OCI-LY7 (cell line): ENCODE measurements around the gene PLEKHG7. TPM values are rescaled to one million over a fixed set of nuclear protein-coding genes. Genes with fewer than 3 reads are reported as not detected.

ENCODE experiments used
- BruUV-seq: library from RNA; stranded (reverse); fragments of 400-500 nt; replicated peaks from 2 replicates; lab custom pipeline; 2021; lab: Mats Ljungman, UMichigan
- CTCF ChIA-PET: fragments of 300-600 bp; sonication (Branson Sonifier 250); formaldehyde crosslinking; loops from one replicate; lab custom pipeline; 2022; ENCODE audit warnings: antibody characterized with exemption; ENCODE audit not compliant: unreplicated experiment; lab: Charles Lee
- POLR2A ChIA-PET: fragments of 300-600 bp; sonication (Branson Sonifier 250); formaldehyde crosslinking; loops from one replicate; lab custom pipeline; 2022; ENCODE audit warnings: antibody characterized with exemption; lab: Charles Lee
- DNase-seq: peaks from one replicate; pipeline ENCODE4 v3.0.0-alpha.2; 2015; ENCODE audit warnings: low spot score
- H2AFZ ChIP-seq: fragments of 200-600 bp; sonication (generic), shearing (Covaris generic); 2 replicates; pipeline ENCODE4 v1.6.1; 2014; ENCODE audit warnings: mild to moderate bottlenecking, antibody characterized with exemption, low read length, moderate library complexity
- H3K27ac ChIP-seq: fragments of 200-600 bp; sonication (generic); 2 replicates; pipeline ENCODE4 v1.5.1; 2014; ENCODE audit warnings: mixed run types, low read depth, mild to moderate bottlenecking, moderate library complexity, low read length, inconsistent platforms; ENCODE audit not compliant: poor library complexity, severe bottlenecking
- H3K36me3 ChIP-seq: fragments of 200-600 bp; sonication (generic); 2 replicates; pipeline ENCODE4 v1.6.1; 2014; ENCODE audit warnings: mild to moderate bottlenecking, antibody characterized with exemption, low read length, moderate library complexity, mixed read lengths; ENCODE audit not compliant: insufficient read depth
- H3K4me1 ChIP-seq: fragments of 200-600 bp; sonication (generic); 2 replicates; pipeline ENCODE4 v1.5.1; 2014; ENCODE audit warnings: mild to moderate bottlenecking, low read length; ENCODE audit not compliant: insufficient read depth, poor library complexity, severe bottlenecking
- H3K4me2 ChIP-seq: fragments of 200-600 bp; sonication (generic); 2 replicates; pipeline ENCODE4 v1.6.1; 2014; ENCODE audit warnings: mild to moderate bottlenecking, low read length
- H3K4me3 ChIP-seq: fragments of 200-600 bp; sonication (generic); 2 replicates; pipeline ENCODE4 v1.5.1; 2014; ENCODE audit warnings: mild to moderate bottlenecking, low read depth, low read length; ENCODE audit not compliant: poor library complexity, severe bottlenecking
- H3K79me2 ChIP-seq: fragments of 200-600 bp; sonication (generic); 2 replicates; pipeline ENCODE4 v1.6.1; 2016; ENCODE audit warnings: low read depth, mild to moderate bottlenecking, low read length, moderate library complexity, mixed read lengths; ENCODE audit not compliant: insufficient read depth
- H3K9me2 ChIP-seq: fragments of 200-600 bp; sonication (generic); 2 replicates; pipeline ENCODE4 v1.6.1; 2016; ENCODE audit warnings: mild to moderate bottlenecking, low read length, mixed read lengths; ENCODE audit not compliant: insufficient read depth
- H3K9me3 ChIP-seq: fragments of 200-600 bp; sonication (generic); 2 replicates; pipeline ENCODE4 v1.6.1; 2014; ENCODE audit warnings: mild to moderate bottlenecking, mixed run types, low read length, mixed read lengths
- H4K20me1 ChIP-seq: fragments of 200-600 bp; sonication (generic); 2 replicates; pipeline ENCODE4 v1.6.1; 2014; ENCODE audit warnings: mild to moderate bottlenecking, antibody characterized with exemption, low read length, moderate library complexity, mixed read lengths; ENCODE audit not compliant: insufficient read depth
- CTCF ChIP-seq: fragments of 200-600 bp; sonication (generic); conservative IDR thresholded peaks from 2 replicates; pipeline ENCODE4 v1.5.1; 2014; ENCODE audit warnings: mild to moderate bottlenecking, antibody characterized with exemption, low read length, moderate library complexity, mixed read lengths
- EZH2phosphoT487 ChIP-seq: fragments of 200-600 bp; sonication (generic); IDR thresholded peaks from 2 replicates; pipeline ENCODE4 v1.6.1; 2018; ENCODE audit warnings: low read depth, borderline replicate concordance, mild to moderate bottlenecking, mixed run types, antibody characterized with exemption, low read length, moderate library complexity, mixed read lengths
- intact Hi-C: fragments of 100-400 bp; cut with micrococcal nuclease; formaldehyde crosslinking; loops from one replicate; pipeline ENCODE4 v1.10.0; 2022; ENCODE audit not compliant: unreplicated experiment
- total RNA-seq, 2 experiments: library from RNA; depleted of rRNA in 1 of 2; stranded (reverse); fragments of >200 nt in 1 of 2; shearing (Covaris generic) in 1 of 2; gene quantifications; 2 replicates each; pipeline ENCODE4 v1.2.3, GENCODE V29; 2014 to 2022

PLEKHG7 gene
- total RNA-seq, 2 experiments from 2014 or later, result 0.29 TPM; not detected in 1

- no TSS peak for BruUV-seq
- no peak overlapping the region for H2AFZ ChIP-seq
- DNase-seq, result no peak
- intact Hi-C loops, result no loop called here
- H4K20me1 ChIP-seq, result no peaks in the 10 kb centered on the region
- H3K4me2 ChIP-seq, result no peak overlapping the region
- ChIA-PET CTCF (no interaction called here), POLR2A (no interaction called here)
- H3K4me3 ChIP-seq, result no peak overlapping the region
- H3K4me1 ChIP-seq, result no peaks in the 10 kb centered on the region
- no peaks in the 10 kb centered on the region for H3K9me2 ChIP-seq
- no peaks in the 10 kb centered on the region for H3K79me2 ChIP-seq
- H3K36me3 ChIP-seq, result no peaks in the 10 kb centered on the region
- TF ChIP-seq EZH2phosphoT487 (no peak), CTCF (no peak)
- H3K9me3 ChIP-seq, result no peaks in the 10 kb centered on the region
- no peak overlapping the region for H3K27ac ChIP-seq
Measured at GRCh38 chr12:92732716-92733115, 29.9 kb downstream of the PLEKHG7 start.

- H3K9me3 ChIP-seq, result no peaks in the 10 kb centered on the region
- no peak overlapping the region for H3K4me3 ChIP-seq
- H3K4me2 ChIP-seq, result no peak overlapping the region
- no TSS peak for BruUV-seq
- no peaks in the 10 kb centered on the region for H3K36me3 ChIP-seq
- ChIA-PET CTCF (no interaction called here), POLR2A (interaction anchor here (0.9 to 1.5 kb wide), 2 partner anchors 10 to 13 kb away, joined by 3 read pairs; no protein-coding TSS in a partner anchor)
- no peak overlapping the region for H2AFZ ChIP-seq
- no peaks in the 10 kb centered on the region for H3K4me1 ChIP-seq
- intact Hi-C loops, result no loop called here
- H4K20me1 ChIP-seq, result no peaks in the 10 kb centered on the region
- H3K27ac ChIP-seq, result no peak overlapping the region
- no peaks in the 10 kb centered on the region for H3K9me2 ChIP-seq
- H3K79me2 ChIP-seq, result no peaks in the 10 kb centered on the region
- TF ChIP-seq CTCF (no peak), EZH2phosphoT487 (no peak)
- DNase-seq, result no peak
Measured at GRCh38 chr12:92733181-92733580, 30.4 kb downstream of the PLEKHG7 start.

- no peaks in the 10 kb centered on the region for H3K9me3 ChIP-seq
- H3K36me3 ChIP-seq, result no peaks in the 10 kb centered on the region
- no peaks in the 10 kb centered on the region for H3K4me1 ChIP-seq
- no peak overlapping the region for H3K4me2 ChIP-seq
- CTCF ChIA-PET, result no interaction called here
- no peaks in the 10 kb centered on the region for H3K79me2 ChIP-seq
- DNase-seq, result no peak
- POLR2A ChIA-PET, result interaction anchor here (0.9 to 1.5 kb wide), 2 partner anchors 11 to 13 kb away, joined by 3 read pairs; no protein-coding TSS in a partner anchor
- no TSS peak for BruUV-seq
- no peak overlapping the region for H3K4me3 ChIP-seq
- H2AFZ ChIP-seq, result no peak overlapping the region
- TF ChIP-seq EZH2phosphoT487 (no peak), CTCF (no peak)
- intact Hi-C loops, result no loop called here
- H3K27ac ChIP-seq, result no peak overlapping the region
- no peaks in the 10 kb centered on the region for H3K9me2 ChIP-seq
- no peaks in the 10 kb centered on the region for H4K20me1 ChIP-seq
Measured at GRCh38 chr12:92733661-92734060, 30.9 kb downstream of the PLEKHG7 start.
